Breast epithelium (tissue), 3 donors: ENCODE measurements around the gene NTRK2.

Source experiments
- CTCF ChIP-seq, 3 donors: fragments of 450-650 bp; IDR thresholded peaks; one replicate each; pipeline ENCODE4 v1.5.1; 2016 to 2017; ENCODE audit warnings: antibody characterized with exemption in 3 of 3, mild to moderate bottlenecking in 3 of 3, moderate library complexity in 3 of 3
- POLR2A ChIP-seq: fragments of 450-650 bp; IDR thresholded peaks from one replicate; pipeline ENCODE4 v1.6.1; 2016; ENCODE audit warnings: antibody characterized with exemption, mild to moderate bottlenecking, moderate library complexity
- POLR2AphosphoS5 ChIP-seq, 3 donors: sonication (generic); formaldehyde crosslinking; IDR thresholded peaks; one replicate each; pipeline ENCODE4 v1.6.1; 2017; ENCODE audit warnings: antibody characterized with exemption in 3 of 3

GRCh38 chr9:84955155-84955554, 285.6 kb downstream of the NTRK2 start:
- no peak for TF ChIP-seq CTCF (IDR thresholded peaks at IDR 0.05)
- TF ChIP-seq POLR2A: no peak
- no peak for TF ChIP-seq POLR2AphosphoS5 (IDR thresholded peaks at IDR 0.05)
